ENCODE data around the gene PEX11G. TPM values are rescaled to one million over a fixed set of nuclear protein-coding genes. Genes with fewer than 3 reads are reported as not detected.

Gene PEX11G
- polyA plus RNA-seq, 2 of the 4 experiments (the other 2 are of a cell fraction): 1.3 to 1.9 TPM

- no peak overlapping the region for H3K27ac ChIP-seq
- ATAC-seq (no peak), FAIRE-seq (no peak), DNase-seq (ENCODE audit: low read depth in 1 of 2, low spot score in 1 of 2) (no peak)
- TF ChIP-seq RCOR1 (IDR thresholded peaks at IDR 0.05; ENCODE audit: low read depth, low read length): no peak
- no peak for TF ChIP-seq EHF (CRISPR knock-in tag; IDR thresholded peaks at IDR 0.05)
- TF ChIP-seq HDAC2 (IDR thresholded peaks at IDR 0.05): no peak
- TF ChIP-seq KDM5A (IDR thresholded peaks at IDR 0.05): no peak
- no peak for TF ChIP-seq JUN (IDR thresholded peaks at IDR 0.05)
- no peak for TF ChIP-seq NR3C1 (IDR thresholded peaks at IDR 0.05)
- no peak for TF ChIP-seq CHD4 (IDR thresholded peaks at IDR 0.05; ENCODE audit: borderline replicate concordance)
- no peak for TF ChIP-seq GATA3 (IDR thresholded peaks at IDR 0.05; ENCODE audit: borderline replicate concordance)
- no peak for TF ChIP-seq POLR2A (IDR thresholded peaks at IDR 0.05; ENCODE audit: low read length)
- TF ChIP-seq EP300 (IDR thresholded peaks at IDR 0.05): no peak
- TF ChIP-seq CHD2 (IDR thresholded peaks at IDR 0.05; ENCODE audit: low read length, partially characterized antibody): no peak
- no peak for TF ChIP-seq REST (IDR thresholded peaks at IDR 0.05)
- TF ChIP-seq MAFK (IDR thresholded peaks at IDR 0.05; ENCODE audit: partially characterized antibody): no peak
- no peak for TF ChIP-seq NFE2L2 (conservative IDR thresholded peaks at IDR 0.05; ENCODE audit: low read length)
- ChIA-PET POLR2A (no interaction called here), CTCF (no interaction called here)
- H3K4me2 ChIP-seq: no peak overlapping the region
- H3K9me3 ChIP-seq: no peaks in the 10 kb centered on the region
- H3K4me3 ChIP-seq: no peak overlapping the region
- no peaks in the 10 kb centered on the region for H3K4me1 ChIP-seq
- WGBS (ENCODE audit: missing lambda C conversion rate): 100% methylated on average over 1 of the region's 20 CpGs
Measured at GRCh38 chr19:7459773-7460172, 29.1 kb downstream of the PEX11G start.

- DNase-seq (ENCODE audit: low read depth in 1 of 2, low spot score in 1 of 2): no peak
- ATAC-seq: no peak
- no peak for FAIRE-seq
- Histone ChIP-seq H3K4me1 (no peaks in the 10 kb centered on the region), H3K27ac (no peak overlapping the region), H3K4me3 (no peak overlapping the region), H3K4me2 (no peak overlapping the region), H3K9me3 (peaks cover 4% of the 10 kb centered on the region; the same call in 2 of the 3 replicates)
- TF ChIP-seq HDAC2 (IDR thresholded peaks at IDR 0.05) (no peak), RAD21 (conservative IDR thresholded peaks at IDR 0.05 in 1 of 2, IDR thresholded peaks at IDR 0.05 in 1 of 2) (no peak), CHD4 (IDR thresholded peaks at IDR 0.05; ENCODE audit: borderline replicate concordance) (no peak), ZSCAN20 (CRISPR knock-in tag; IDR thresholded peaks at IDR 0.05) (no peak), JUN (IDR thresholded peaks at IDR 0.05) (no peak), BHLHE40 (IDR thresholded peaks at IDR 0.05; ENCODE audit: low read depth, low read length) (no peak), ESRRA (IDR thresholded peaks at IDR 0.05; ENCODE audit: borderline replicate concordance, low read length) (no peak), EP300 (IDR thresholded peaks at IDR 0.05) (no peak), RARB (CRISPR knock-in tag; IDR thresholded peaks at IDR 0.05) (no peak), EHMT2 (IDR thresholded peaks at IDR 0.05; ENCODE audit: low read depth) (no peak), SREBF2 (IDR thresholded peaks at IDR 0.05) (no peak), GATA3 (IDR thresholded peaks at IDR 0.05; ENCODE audit: borderline replicate concordance) (no peak), NR3C1 (IDR thresholded peaks at IDR 0.05) (no peak)
- TF ChIP-seq, protein P1, sequence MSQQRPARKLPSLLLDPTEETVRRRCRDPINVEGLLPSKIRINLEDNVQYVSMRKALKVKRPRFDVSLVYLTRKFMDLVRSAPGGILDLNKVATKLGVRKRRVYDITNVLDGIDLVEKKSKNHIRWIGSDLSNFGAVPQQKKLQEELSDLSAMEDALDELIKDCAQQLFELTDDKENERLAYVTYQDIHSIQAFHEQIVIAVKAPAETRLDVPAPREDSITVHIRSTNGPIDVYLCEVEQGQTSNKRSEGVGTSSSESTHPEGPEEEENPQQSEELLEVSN (IDR thresholded peaks at IDR 0.05; ENCODE audit: borderline replicate concordance, low read depth): no peak
- TF ChIP-seq, protein P2, sequence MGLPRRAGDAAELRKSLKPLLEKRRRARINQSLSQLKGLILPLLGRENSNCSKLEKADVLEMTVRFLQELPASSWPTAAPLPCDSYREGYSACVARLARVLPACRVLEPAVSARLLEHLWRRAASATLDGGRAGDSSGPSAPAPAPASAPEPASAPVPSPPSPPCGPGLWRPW (IDR thresholded peaks at IDR 0.05): no peak
- 90% methylated on average over 6 of the region's 9 CpGs for WGBS (ENCODE audit: missing lambda C conversion rate)
- ChIA-PET POLR2A (no interaction called here), CTCF (interaction anchor here (0.8 kb wide), 1 partner anchor 104 kb away, joined by 7 read pairs; no protein-coding TSS in a partner anchor)
Measured at GRCh38 chr19:7458675-7459074, 30.2 kb downstream of the PEX11G start.
